ENCODE data around the gene MCU. TPM values are rescaled to one million over a fixed set of nuclear protein-coding genes. Genes with fewer than 3 reads are reported as not detected.

MCU gene
- polyA plus RNA-seq, 4 donors = 43.3 to 70.4 (median 48.7) TPM

DNA sequence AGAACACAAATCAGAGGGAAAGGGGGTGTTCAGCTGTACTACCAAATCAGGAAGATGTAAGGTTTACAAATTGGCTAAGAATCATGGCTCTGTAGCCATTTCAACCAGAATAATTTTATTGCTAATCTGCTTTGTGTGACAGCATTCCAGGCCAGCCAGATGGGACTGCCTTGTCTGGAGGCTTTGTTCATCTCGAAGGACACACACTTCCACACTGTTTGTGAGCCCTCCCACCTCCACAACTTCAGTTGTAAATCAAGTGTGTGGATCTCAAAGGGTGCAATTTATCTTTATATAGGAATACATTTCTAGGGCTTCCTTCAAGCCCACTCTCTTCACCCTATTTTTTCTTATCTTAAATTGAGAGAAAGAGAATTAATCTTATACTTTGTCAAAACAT, 194.7 kb downstream of the MCU start:
- Histone ChIP-seq H3K9me3 (ENCODE audit: control insufficient read depth in 2 of 2, insufficient read depth in 1 of 2, low read depth in 1 of 2, low read length in 1 of 2) (peaks cover 0 to 2% of the 10 kb centered on the region in 2 donors), H3K4me3 (ENCODE audit: low read depth in 1 of 3, low read length in 3 of 3) (no peak overlapping the region), H3K4me1 (ENCODE audit: control insufficient read depth in 3 of 3, insufficient read depth in 2 of 3, low read depth in 1 of 3, low read length in 2 of 3) (no peaks in the 10 kb centered on the region), H3K27ac (ENCODE audit: low read depth in 1 of 3, low read length in 2 of 3) (peak overlapping the region in 1 of 3 donors; percentile 2), H3K36me3 (ENCODE audit: control insufficient read depth in 3 of 3, insufficient read depth in 2 of 3, low read depth in 1 of 3, low read length in 3 of 3) (peaks cover 0 to 11% (median 3%) of the 10 kb centered on the region in 3 donors), H3K27me3 (ENCODE audit: control insufficient read depth in 3 of 3, insufficient read depth in 3 of 3, low read length in 3 of 3) (no peaks in the 10 kb centered on the region)
- WGBS, 3 donors = 46 to 88% (median 86%) methylated on average over 1 of the region's 1 CpG
- FAIRE-seq (no peak), DNase-seq (no peak)

DNA sequence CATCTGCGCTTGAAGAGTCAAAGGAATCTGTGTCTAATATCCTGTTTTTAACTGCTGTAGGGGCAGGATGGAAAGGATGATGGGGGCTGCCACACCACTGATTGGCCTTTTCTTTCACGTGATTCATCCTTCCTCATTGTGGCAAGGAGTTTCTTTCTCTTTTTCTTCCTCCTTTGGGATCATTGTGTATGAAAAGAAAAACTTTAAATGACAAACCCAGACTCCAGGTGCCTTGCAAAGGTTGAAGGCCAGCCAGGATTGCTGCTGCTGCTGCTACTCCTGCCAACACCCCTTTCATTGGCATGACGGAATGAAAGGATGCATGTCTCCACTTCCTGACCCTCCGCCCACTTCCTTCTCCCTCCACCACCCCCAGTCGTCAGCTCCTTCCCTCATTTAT, 195.1 kb downstream of the MCU start:
- DNase-seq (no peak), FAIRE-seq (no peak)
- Histone ChIP-seq H3K27ac (ENCODE audit: low read depth in 1 of 3, low read length in 2 of 3) (peak overlapping the region in 1 of 3 donors; percentile 45), H3K4me1 (ENCODE audit: control insufficient read depth in 3 of 3, insufficient read depth in 2 of 3, low read depth in 1 of 3, low read length in 2 of 3) (no peaks in the 10 kb centered on the region), H3K27me3 (ENCODE audit: control insufficient read depth in 3 of 3, insufficient read depth in 3 of 3, low read length in 3 of 3) (no peaks in the 10 kb centered on the region), H3K9me3 (ENCODE audit: control insufficient read depth in 2 of 2, insufficient read depth in 1 of 2, low read depth in 1 of 2, low read length in 1 of 2) (no peaks in the 10 kb centered on the region), H3K4me3 (ENCODE audit: low read depth in 1 of 3, low read length in 3 of 3) (no peak overlapping the region), H3K36me3 (ENCODE audit: control insufficient read depth in 3 of 3, insufficient read depth in 2 of 3, low read depth in 1 of 3, low read length in 3 of 3) (peaks cover 0 to 11% (median 3%) of the 10 kb centered on the region in 3 donors)
- 51 to 81% (median 71%) methylated on average over 5 of the region's 5 CpGs for WGBS, 3 donors

DNA sequence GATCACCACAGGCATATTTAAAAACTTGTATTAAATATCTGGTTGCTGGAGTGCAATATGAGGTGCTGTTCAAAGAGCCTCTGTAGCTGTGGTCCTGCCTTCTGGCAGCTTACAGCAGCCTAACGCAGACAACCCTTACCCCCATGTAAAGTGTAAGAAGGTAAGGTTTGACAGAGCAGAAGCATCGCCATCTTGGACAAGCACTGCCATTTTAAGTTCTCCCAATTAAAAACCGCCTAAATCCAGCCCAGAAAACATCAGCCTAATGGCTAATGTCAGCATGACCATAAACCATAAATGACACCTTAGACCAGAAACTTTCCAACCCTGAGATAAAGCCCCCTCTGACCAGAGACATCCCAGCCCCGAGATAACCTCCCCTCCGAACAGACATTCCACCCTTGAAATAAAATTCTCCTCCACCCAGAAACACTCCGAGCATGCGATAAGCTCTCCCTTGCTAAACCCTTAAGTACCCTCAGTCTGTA, 196.3 kb downstream of the MCU start:
- Histone ChIP-seq H3K27ac (ENCODE audit: low read depth in 1 of 3, low read length in 2 of 3) (no peak overlapping the region), H3K36me3 (ENCODE audit: control insufficient read depth in 3 of 3, insufficient read depth in 2 of 3, low read depth in 1 of 3, low read length in 3 of 3) (peaks cover 0 to 11% (median 3%) of the 10 kb centered on the region in 3 donors), H3K4me3 (ENCODE audit: low read depth in 1 of 3, low read length in 3 of 3) (no peak overlapping the region), H3K27me3 (ENCODE audit: control insufficient read depth in 3 of 3, insufficient read depth in 3 of 3, low read length in 3 of 3) (no peaks in the 10 kb centered on the region), H3K9me3 (ENCODE audit: control insufficient read depth in 2 of 2, insufficient read depth in 1 of 2, low read depth in 1 of 2, low read length in 1 of 2) (no peaks in the 10 kb centered on the region), H3K4me1 (ENCODE audit: control insufficient read depth in 3 of 3, insufficient read depth in 2 of 3, low read depth in 1 of 3, low read length in 2 of 3) (peaks cover 0 to 3% (median 0%) of the 10 kb centered on the region in 3 donors)
- FAIRE-seq (no peak), DNase-seq (no peak)
- WGBS, 3 donors = 93 to 97% (median 94%) methylated on average over 7 of the region's 7 CpGs

DNA sequence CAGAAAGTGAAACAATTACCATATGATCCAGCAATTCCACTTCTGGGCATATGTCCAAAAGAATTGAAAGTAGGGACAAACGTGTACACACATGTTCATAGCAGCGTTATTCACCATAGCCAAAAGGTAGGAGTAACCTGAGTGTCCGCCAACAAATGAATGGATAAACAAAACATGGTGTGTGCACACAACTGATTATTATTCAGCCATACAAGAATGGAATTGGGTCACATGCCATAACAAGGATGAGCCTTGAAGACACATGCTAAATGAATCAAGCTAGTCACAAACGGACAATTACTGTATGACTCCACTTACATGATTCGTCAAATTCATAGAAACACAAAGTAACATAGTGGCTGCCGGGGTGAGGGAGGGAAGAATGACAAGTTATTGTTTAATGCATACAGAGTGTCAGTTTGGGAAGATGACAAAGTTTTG, 197.5 kb downstream of the MCU start:
- 40 to 56% (median 54%) methylated on average over 6 of the region's 6 CpGs for WGBS, 3 donors

DNA sequence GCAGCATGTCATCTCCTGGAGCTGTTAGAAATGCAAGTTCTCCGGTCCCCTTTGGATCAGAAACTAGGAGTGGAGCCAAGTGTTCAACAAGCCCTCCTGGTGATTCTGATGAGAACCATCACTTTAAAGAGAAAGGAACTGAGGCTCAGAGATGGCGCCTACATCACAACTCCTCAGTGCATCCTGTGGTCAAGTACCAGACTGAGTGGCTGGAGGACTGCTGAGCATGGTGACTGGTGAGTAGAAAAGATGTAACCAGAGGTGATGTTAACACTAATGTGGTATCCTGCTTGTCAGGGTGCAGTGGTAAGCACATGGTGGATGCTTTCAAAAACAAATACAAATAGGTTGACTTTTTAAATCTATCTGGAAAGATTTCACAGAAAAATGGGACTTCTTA, 198.1 kb downstream of the MCU start:
- Histone ChIP-seq H3K36me3 (ENCODE audit: control insufficient read depth in 3 of 3, insufficient read depth in 2 of 3, low read depth in 1 of 3, low read length in 3 of 3) (peaks cover 0 to 11% (median 0%) of the 10 kb centered on the region in 3 donors), H3K4me1 (ENCODE audit: control insufficient read depth in 3 of 3, insufficient read depth in 2 of 3, low read depth in 1 of 3, low read length in 2 of 3) (peaks cover 0 to 3% (median 0%) of the 10 kb centered on the region in 3 donors), H3K27me3 (ENCODE audit: control insufficient read depth in 3 of 3, insufficient read depth in 3 of 3, low read length in 3 of 3) (peaks cover 0 to 2% (median 0%) of the 10 kb centered on the region in 3 donors), H3K4me3 (ENCODE audit: low read depth in 1 of 3, low read length in 3 of 3) (no peak overlapping the region), H3K27ac (ENCODE audit: low read depth in 1 of 3, low read length in 2 of 3) (no peak overlapping the region), H3K9me3 (ENCODE audit: control insufficient read depth in 2 of 2, insufficient read depth in 1 of 2, low read depth in 1 of 2, low read length in 1 of 2) (no peaks in the 10 kb centered on the region)
- WGBS, 3 donors = 91 to 100% (median 93%) methylated on average over 2 of the region's 2 CpGs
- FAIRE-seq (no peak), DNase-seq (no peak)

More for the DNA sequence above, 197.5 kb downstream of the MCU start:
- no peak overlapping the region for H3K4me3 ChIP-seq (ENCODE audit: low read depth in 1 of 3, low read length in 3 of 3)
- H3K27me3 ChIP-seq (ENCODE audit: control insufficient read depth in 3 of 3, insufficient read depth in 3 of 3, low read length in 3 of 3) = peaks cover 0 to 2% (median 0%) of the 10 kb centered on the region in 3 donors
- no peaks in the 10 kb centered on the region for H3K9me3 ChIP-seq (ENCODE audit: control insufficient read depth in 2 of 2, insufficient read depth in 1 of 2, low read depth in 1 of 2, low read length in 1 of 2)
- DNase-seq (no peak), FAIRE-seq (no peak)
- peaks cover 0 to 11% (median 0%) of the 10 kb centered on the region in 3 donors for H3K36me3 ChIP-seq (ENCODE audit: control insufficient read depth in 3 of 3, insufficient read depth in 2 of 3, low read depth in 1 of 3, low read length in 3 of 3)
- peaks cover 0 to 3% (median 0%) of the 10 kb centered on the region in 3 donors for H3K4me1 ChIP-seq (ENCODE audit: control insufficient read depth in 3 of 3, insufficient read depth in 2 of 3, low read depth in 1 of 3, low read length in 2 of 3)
- no peak overlapping the region for H3K27ac ChIP-seq (ENCODE audit: low read depth in 1 of 3, low read length in 2 of 3)

DNA sequence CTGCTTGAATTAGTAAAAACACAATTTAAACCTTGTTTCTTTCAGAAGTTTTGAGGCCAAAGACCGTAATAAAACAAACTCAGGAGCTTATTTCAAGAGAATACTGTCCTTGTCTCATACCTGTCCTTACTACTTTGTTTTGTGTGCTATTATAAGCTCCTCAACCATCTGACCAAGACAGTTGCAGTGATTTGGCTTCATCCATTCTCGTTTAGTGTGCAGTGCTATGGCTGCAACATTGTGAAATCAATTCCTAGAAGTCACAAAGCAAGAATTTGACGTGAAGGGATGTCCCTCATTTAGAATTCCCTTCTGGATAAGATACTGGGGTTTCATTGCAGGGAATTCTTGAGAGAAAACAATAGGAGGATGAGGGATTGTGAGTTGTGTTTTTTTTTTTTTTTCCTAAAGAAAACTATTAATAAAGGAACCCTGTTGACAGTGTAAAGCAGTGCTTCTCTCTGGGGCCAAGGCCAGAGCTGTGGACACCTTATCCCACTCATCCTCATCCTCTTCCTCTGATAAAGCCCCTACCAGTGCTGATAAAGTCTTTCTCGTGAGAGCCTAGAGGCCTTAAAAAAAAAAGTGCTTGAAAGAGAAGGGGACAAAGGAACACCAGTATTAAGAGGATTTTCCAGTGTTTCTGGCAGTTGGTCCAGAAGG, 201.3 kb downstream of the MCU start, which contains the start of gene OIT3:
Gene OIT3 (plus strand): TSS at position 604 of the 663 bp plus-strand sequence. CDS start 60 bp downstream, outside the sequence.
- Histone ChIP-seq H3K27ac (ENCODE audit: low read depth in 1 of 3, low read length in 2 of 3) (no peak within 1 kb of the TSS), H3K27me3 (ENCODE audit: control insufficient read depth in 3 of 3, insufficient read depth in 3 of 3, low read length in 3 of 3) (peaks cover 0 to 2% (median 0%) of the 10 kb centered on the region in 3 donors), H3K36me3 (ENCODE audit: control insufficient read depth in 3 of 3, insufficient read depth in 2 of 3, low read depth in 1 of 3, low read length in 3 of 3) (peaks cover 0 to 2% (median 0%) of the 10 kb centered on the region in 3 donors), H3K4me1 (ENCODE audit: control insufficient read depth in 3 of 3, insufficient read depth in 2 of 3, low read depth in 1 of 3, low read length in 2 of 3) (peaks cover 0 to 3% (median 0%) of the 10 kb centered on the region in 3 donors), H3K4me3 (ENCODE audit: low read depth in 1 of 3, low read length in 3 of 3) (no peak within 1 kb of the TSS), H3K9me3 (ENCODE audit: control insufficient read depth in 2 of 2, insufficient read depth in 1 of 2, low read depth in 1 of 2, low read length in 1 of 2) (no peaks in the 10 kb centered on the region)
- 75 to 77% (median 75%) methylated on average over 4 of the region's 4 CpGs for WGBS, 3 donors
- no peak for FAIRE-seq
- DNase-seq = no peak

DNA sequence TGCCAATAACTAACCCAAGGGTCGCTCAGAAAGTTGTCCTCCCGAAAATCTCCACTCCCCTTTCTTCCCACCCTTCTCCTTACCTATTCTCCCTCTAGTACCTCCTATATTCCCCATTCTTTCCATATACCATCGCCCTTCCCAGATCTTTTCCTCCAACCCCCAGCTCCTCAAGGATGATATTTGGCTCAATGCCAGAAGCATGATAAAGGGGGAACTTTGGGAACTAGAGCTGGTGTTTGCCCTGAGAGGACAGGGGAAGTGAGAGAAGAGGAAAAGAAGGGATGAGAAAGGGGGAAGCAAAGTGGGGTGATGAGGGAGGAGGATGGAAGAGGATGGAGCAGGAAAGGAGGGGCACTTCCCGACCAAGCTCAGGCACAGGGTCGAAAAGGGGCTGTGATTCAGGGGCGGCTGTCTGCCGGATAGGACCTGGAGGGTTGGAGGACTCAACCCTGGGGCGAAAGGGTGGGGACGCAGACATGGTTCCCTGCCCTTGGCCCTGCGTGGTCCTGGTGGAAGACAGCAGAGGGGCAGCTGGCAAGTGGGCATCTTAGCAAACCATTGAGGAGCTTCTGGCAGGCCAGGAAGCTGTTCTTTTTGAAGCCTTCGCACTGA, 203.4 kb downstream of the MCU start:
- no peaks in the 10 kb centered on the region for H3K9me3 ChIP-seq (ENCODE audit: control insufficient read depth in 2 of 2, insufficient read depth in 1 of 2, low read depth in 1 of 2, low read length in 1 of 2)
- peaks cover 0 to 3% (median 0%) of the 10 kb centered on the region in 3 donors for H3K4me1 ChIP-seq (ENCODE audit: control insufficient read depth in 3 of 3, insufficient read depth in 2 of 3, low read depth in 1 of 3, low read length in 2 of 3)
- H3K27me3 ChIP-seq (ENCODE audit: control insufficient read depth in 3 of 3, insufficient read depth in 3 of 3, low read length in 3 of 3) = peaks cover 0 to 2% (median 0%) of the 10 kb centered on the region in 3 donors
- H3K27ac ChIP-seq (ENCODE audit: low read depth in 1 of 3, low read length in 2 of 3) = no peak overlapping the region
- DNase-seq (no peak), FAIRE-seq (no peak)
- no peaks in the 10 kb centered on the region for H3K36me3 ChIP-seq (ENCODE audit: control insufficient read depth in 3 of 3, insufficient read depth in 2 of 3, low read depth in 1 of 3, low read length in 3 of 3)
- 74 to 78% (median 76%) methylated on average over 11 of the region's 11 CpGs for WGBS, 3 donors
- no peak overlapping the region for H3K4me3 ChIP-seq (ENCODE audit: low read depth in 1 of 3, low read length in 3 of 3)

DNA sequence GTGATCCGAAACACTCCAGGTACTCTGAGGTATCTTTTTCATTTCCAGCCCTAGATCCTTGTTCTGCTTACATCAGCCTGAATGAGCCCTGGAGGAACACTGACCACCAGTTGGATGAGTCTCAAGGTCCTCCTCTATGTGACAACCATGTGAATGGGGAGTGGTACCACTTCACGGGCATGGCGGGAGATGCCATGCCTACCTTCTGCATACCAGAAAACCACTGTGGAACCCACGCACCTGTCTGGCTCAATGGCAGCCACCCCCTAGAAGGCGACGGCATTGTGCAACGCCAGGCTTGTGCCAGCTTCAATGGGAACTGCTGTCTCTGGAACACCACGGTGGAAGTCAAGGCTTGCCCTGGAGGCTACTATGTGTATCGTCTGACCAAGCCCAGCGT, 206.7 kb downstream of the MCU start:
- no peak for DNase-seq
- H3K9me3 ChIP-seq (ENCODE audit: control insufficient read depth in 2 of 2, insufficient read depth in 1 of 2, low read depth in 1 of 2, low read length in 1 of 2) = peaks cover 0 to 3% of the 10 kb centered on the region in 2 donors
- no peaks in the 10 kb centered on the region for H3K36me3 ChIP-seq (ENCODE audit: control insufficient read depth in 3 of 3, insufficient read depth in 2 of 3, low read depth in 1 of 3, low read length in 3 of 3)
- no peaks in the 10 kb centered on the region for H3K4me1 ChIP-seq (ENCODE audit: control insufficient read depth in 3 of 3, insufficient read depth in 2 of 3, low read depth in 1 of 3, low read length in 2 of 3)
- no peak for FAIRE-seq
- no peak overlapping the region for H3K4me3 ChIP-seq (ENCODE audit: low read depth in 1 of 3, low read length in 3 of 3)
- H3K27ac ChIP-seq (ENCODE audit: low read depth in 1 of 3, low read length in 2 of 3) = no peak overlapping the region
- WGBS, 3 donors = 94 to 97% (median 96%) methylated on average over 10 of the region's 10 CpGs
- H3K27me3 ChIP-seq (ENCODE audit: control insufficient read depth in 3 of 3, insufficient read depth in 3 of 3, low read length in 3 of 3) = peaks cover 0 to under 1% (median 0%) of the 10 kb centered on the region in 3 donors
